ENCODE measurements around the gene SVOP.

The SVOP gene

DNA sequence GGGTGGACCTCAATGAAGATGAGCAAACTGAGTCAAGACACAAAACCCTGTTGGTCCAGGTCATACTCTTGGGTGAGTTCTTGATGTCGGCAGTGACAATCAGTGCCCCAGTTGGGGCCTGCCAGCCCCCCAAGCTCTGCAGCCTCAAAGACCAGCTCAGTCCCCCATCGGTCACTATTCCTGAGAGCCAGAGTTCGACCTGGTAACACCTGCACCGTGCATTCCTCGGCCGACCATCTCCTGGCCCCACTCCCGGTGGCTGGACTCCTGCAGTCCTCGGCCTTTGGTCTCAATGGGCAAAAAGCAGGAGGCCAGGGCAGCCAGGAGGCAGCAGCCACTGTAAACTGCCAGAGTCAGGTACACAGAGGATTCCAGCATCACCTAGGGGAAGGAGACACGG lies 108.5 kb downstream of the SVOP start:
- no peaks in the 10 kb centered on the region for H3K27me3 ChIP-seq
- H3K36me3 ChIP-seq = no peaks in the 10 kb centered on the region
- TF ChIP-seq, protein P1, sequence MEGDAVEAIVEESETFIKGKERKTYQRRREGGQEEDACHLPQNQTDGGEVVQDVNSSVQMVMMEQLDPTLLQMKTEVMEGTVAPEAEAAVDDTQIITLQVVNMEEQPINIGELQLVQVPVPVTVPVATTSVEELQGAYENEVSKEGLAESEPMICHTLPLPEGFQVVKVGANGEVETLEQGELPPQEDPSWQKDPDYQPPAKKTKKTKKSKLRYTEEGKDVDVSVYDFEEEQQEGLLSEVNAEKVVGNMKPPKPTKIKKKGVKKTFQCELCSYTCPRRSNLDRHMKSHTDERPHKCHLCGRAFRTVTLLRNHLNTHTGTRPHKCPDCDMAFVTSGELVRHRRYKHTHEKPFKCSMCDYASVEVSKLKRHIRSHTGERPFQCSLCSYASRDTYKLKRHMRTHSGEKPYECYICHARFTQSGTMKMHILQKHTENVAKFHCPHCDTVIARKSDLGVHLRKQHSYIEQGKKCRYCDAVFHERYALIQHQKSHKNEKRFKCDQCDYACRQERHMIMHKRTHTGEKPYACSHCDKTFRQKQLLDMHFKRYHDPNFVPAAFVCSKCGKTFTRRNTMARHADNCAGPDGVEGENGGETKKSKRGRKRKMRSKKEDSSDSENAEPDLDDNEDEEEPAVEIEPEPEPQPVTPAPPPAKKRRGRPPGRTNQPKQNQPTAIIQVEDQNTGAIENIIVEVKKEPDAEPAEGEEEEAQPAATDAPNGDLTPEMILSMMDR (IDR thresholded peaks at IDR 0.05; ENCODE audit: low read depth, low read length) = no peak
- no peak overlapping the region for H3K4me3 ChIP-seq (ENCODE audit: low read depth, low read length)
- no peak for DNase-seq
- no peaks in the 10 kb centered on the region for H3K4me1 ChIP-seq
- no peaks in the 10 kb centered on the region for H3K9me3 ChIP-seq

DNA sequence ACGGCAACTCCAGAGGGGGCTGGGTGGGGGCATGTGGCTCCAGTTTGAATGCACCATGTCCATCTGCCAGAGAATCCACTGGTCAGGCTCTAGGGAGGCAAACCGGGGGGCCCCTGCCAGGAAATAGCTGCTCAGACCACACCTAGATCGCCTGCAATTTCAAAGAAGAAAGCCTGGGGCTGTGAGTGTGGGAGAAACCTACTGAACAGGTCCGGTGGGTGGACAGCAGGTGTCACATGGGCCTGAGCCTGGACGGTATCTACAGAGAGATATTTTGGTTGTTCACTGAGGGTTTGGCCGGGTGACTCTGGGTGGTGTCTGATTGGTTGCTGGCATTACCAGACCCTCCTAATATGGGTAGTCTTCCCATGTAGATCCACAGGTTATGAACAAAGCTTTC lies 109.0 kb downstream of the SVOP start:
- Histone ChIP-seq H3K36me3 (no peaks in the 10 kb centered on the region), H3K4me3 (ENCODE audit: low read depth, low read length) (no peak overlapping the region), H3K4me1 (no peaks in the 10 kb centered on the region), H3K9me3 (no peaks in the 10 kb centered on the region), H3K27me3 (no peaks in the 10 kb centered on the region)
- TF ChIP-seq, protein P1 (IDR thresholded peaks at IDR 0.05; ENCODE audit: low read depth, low read length) = no peak
- DNase-seq = no peak

DNA sequence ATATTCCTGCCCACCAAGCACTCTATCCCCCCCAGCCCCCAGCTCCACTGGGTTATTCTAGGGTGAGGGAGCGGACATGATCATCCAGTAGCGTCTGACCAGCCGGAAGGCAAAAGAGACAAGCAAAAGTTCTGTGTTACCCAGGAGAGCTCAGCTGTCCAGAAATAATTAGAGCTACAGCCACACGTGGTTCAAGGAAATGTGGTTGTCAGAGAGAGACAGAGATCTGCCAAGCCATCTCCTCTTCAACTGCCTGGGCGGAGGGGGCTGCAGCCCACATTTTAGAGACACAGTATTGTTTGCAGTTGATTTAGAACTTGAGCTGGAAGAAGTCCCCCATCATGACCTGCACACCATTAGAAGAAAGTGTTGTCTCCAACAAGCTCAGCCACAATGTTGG lies 110.5 kb downstream of the SVOP start:
- H3K4me3 ChIP-seq (ENCODE audit: low read depth, low read length) = no peak overlapping the region
- no peaks in the 10 kb centered on the region for H3K9me3 ChIP-seq
- no peaks in the 10 kb centered on the region for H3K36me3 ChIP-seq
- TF ChIP-seq, protein P1 (IDR thresholded peaks at IDR 0.05; ENCODE audit: low read depth, low read length) = no peak
- DNase-seq = no peak
- H3K4me1 ChIP-seq = no peaks in the 10 kb centered on the region
- no peaks in the 10 kb centered on the region for H3K27me3 ChIP-seq

DNA sequence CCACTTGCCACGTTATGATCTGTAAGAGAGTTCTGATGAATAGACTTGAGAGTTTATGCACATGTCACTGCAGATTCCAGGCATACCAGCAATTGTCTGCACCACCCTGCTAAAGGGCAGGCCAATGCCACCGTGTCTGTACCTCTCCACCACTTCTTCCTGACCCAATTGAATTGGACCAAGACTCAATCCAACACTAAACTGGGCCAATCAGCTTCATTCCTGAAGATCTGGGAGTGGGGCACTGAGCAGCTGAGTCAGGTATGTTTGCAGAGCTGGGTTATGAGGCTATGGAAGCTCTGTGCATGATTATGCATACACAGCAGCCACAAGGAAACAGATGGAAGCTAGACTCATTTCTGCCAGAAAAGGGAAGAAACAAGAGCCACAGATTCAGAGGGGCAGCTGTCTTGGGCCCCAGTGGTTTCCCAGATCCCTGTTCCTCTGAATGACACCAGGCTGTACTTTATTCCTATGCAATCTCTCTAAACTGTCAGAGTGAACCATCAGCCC lies 113.0 kb downstream of the SVOP start:
- Histone ChIP-seq H3K4me1 (no peaks in the 10 kb centered on the region), H3K36me3 (no peaks in the 10 kb centered on the region), H3K27me3 (no peaks in the 10 kb centered on the region), H3K9me3 (no peaks in the 10 kb centered on the region), H3K4me3 (ENCODE audit: low read depth, low read length) (no peak overlapping the region)
- no peak for DNase-seq
- TF ChIP-seq, protein P1 (IDR thresholded peaks at IDR 0.05; ENCODE audit: low read depth, low read length) = no peak

- no peak for DNase-seq
- Histone ChIP-seq H3K27me3 (no peaks in the 10 kb centered on the region), H3K36me3 (no peaks in the 10 kb centered on the region), H3K9me3 (no peaks in the 10 kb centered on the region), H3K4me3 (ENCODE audit: low read depth, low read length) (no peak overlapping the region), H3K4me1 (no peaks in the 10 kb centered on the region)
- TF ChIP-seq, protein P1 (IDR thresholded peaks at IDR 0.05; ENCODE audit: low read depth, low read length) = no peak
Measured at GRCh38 chr12:108906971-108907370, 113.9 kb downstream of the SVOP start.

GRCh38 chr12:108905725-108906124 lies 115.1 kb downstream of the SVOP start:
- no peak overlapping the region for H3K4me3 ChIP-seq (ENCODE audit: low read depth, low read length)
- DNase-seq = no peak
- TF ChIP-seq, protein P1 (IDR thresholded peaks at IDR 0.05; ENCODE audit: low read depth, low read length) = no peak
- no peaks in the 10 kb centered on the region for H3K36me3 ChIP-seq
- no peaks in the 10 kb centered on the region for H3K4me1 ChIP-seq
- H3K27me3 ChIP-seq = no peaks in the 10 kb centered on the region
- no peaks in the 10 kb centered on the region for H3K9me3 ChIP-seq
